HEK293 (cell line): Measurements from ENCODE around the gene OR7D2.

Experiments used
- CTCF ChIA-PET: fragments of 350-600 bp; formaldehyde crosslinking; extraction: SDS; loops from one replicate; lab custom pipeline; 2021; ENCODE audit warnings: antibody characterized with exemption; lab: Yijun Ruan, JAX
- POLR2A ChIA-PET: fragments of 300-600 bp; formaldehyde crosslinking; extraction: SDS; loops from one replicate; lab custom pipeline; 2020; ENCODE audit warnings: antibody characterized with exemption, inconsistent platforms; lab: Yijun Ruan, JAX
- H3K27ac ChIP-seq: fragments of 200-500 bp; sonication (Bioruptor generic); 2 replicates; pipeline ENCODE4 v1.5.1; 2014; ENCODE audit warnings: low read depth, low read length, control low read depth, inconsistent platforms; ENCODE audit errors: extremely low read depth
- H3K36me3 ChIP-seq, 2 experiments: fragments of 200-500 bp in 1 of 2; sonication (Bioruptor generic) in 1 of 2; 1 replicate in 1 of 2; 2 replicates in 1 of 2; pipeline ENCODE4 v1.5.1; 2014 to 2017; ENCODE audit warnings: inconsistent platforms in 2 of 2, low read length in 2 of 2; ENCODE audit not compliant: control insufficient read depth in 2 of 2, insufficient read depth in 1 of 2
- H3K4me1 ChIP-seq: fragments of 200-500 bp; sonication (Bioruptor generic); 2 replicates; pipeline ENCODE4 v1.5.1; 2014; ENCODE audit warnings: mild to moderate bottlenecking, low read length, inconsistent platforms; ENCODE audit not compliant: control insufficient read depth, insufficient read depth
- H3K4me3 ChIP-seq: 2 replicates; pipeline ENCODE4 v1.5.1; 2011; ENCODE audit warnings: low read depth, mild to moderate bottlenecking, control low read depth, low read length, moderate library complexity
- H3K9me3 ChIP-seq: fragments of 200-500 bp; sonication (Bioruptor generic); 2 replicates; pipeline ENCODE4 v1.5.1; 2014; ENCODE audit warnings: low read depth, low read length, inconsistent platforms; ENCODE audit not compliant: control insufficient read depth, insufficient read depth
- MEIS1 ChIP-seq: sonication (generic); formaldehyde crosslinking; IDR thresholded peaks from 2 replicates; pipeline ENCODE4 v1.8.1; 2022; ENCODE audit warnings: missing genetic modification reagents, mild to moderate bottlenecking, borderline replicate concordance
- RBAK ChIP-seq: fragments of 450-650 bp; formaldehyde crosslinking; IDR thresholded peaks from 2 replicates; pipeline ENCODE4 v1.5.1; 2016; ENCODE audit warnings: missing biosample characterization, missing genetic modification characterization
- SETDB1 ChIP-seq: IDR thresholded peaks from one replicate; pipeline ENCODE4 v1.6.1; 2017; ENCODE audit warnings: mild to moderate bottlenecking, low read length, moderate library complexity, mixed read lengths; ENCODE audit not compliant: insufficient read length
- TRIM28 ChIP-seq: IDR thresholded peaks from 2 replicates; pipeline ENCODE4 v1.6.1; 2011; ENCODE audit warnings: low read length, control low read depth, borderline replicate concordance
- ZBTB7A ChIP-seq: fragments of 450-650 bp; formaldehyde crosslinking; IDR thresholded peaks from 2 replicates; pipeline ENCODE4 v1.5.1; 2016; ENCODE audit warnings: low read depth, missing biosample characterization, missing genetic modification characterization
- ZNF175 ChIP-seq: fragments of 450-650 bp; formaldehyde crosslinking; IDR thresholded peaks from 2 replicates; pipeline ENCODE4 v1.5.1; 2016; ENCODE audit warnings: missing biosample characterization, missing genetic modification characterization
- ZNF239 ChIP-seq: fragments of 450-650 bp; formaldehyde crosslinking; IDR thresholded peaks from 2 replicates; pipeline ENCODE4 v1.5.1; 2016; ENCODE audit warnings: missing biosample characterization, missing genetic modification characterization
- ZNF302 ChIP-seq: fragments of 450-650 bp; formaldehyde crosslinking; IDR thresholded peaks from 2 replicates; pipeline ENCODE4 v1.5.1; 2016; ENCODE audit warnings: missing biosample characterization, missing genetic modification characterization, low read depth
- ZNF571 ChIP-seq: fragments of 450-650 bp; formaldehyde crosslinking; IDR thresholded peaks from 2 replicates; pipeline ENCODE4 v1.5.0; 2017; ENCODE audit warnings: missing biosample characterization, missing genetic modification characterization
- ZNF621 ChIP-seq: fragments of 450-650 bp; formaldehyde crosslinking; IDR thresholded peaks from 2 replicates; pipeline ENCODE4 v1.5.1; 2017; ENCODE audit warnings: missing biosample characterization, missing genetic modification characterization
- ZNF623 ChIP-seq: fragments of 450-650 bp; formaldehyde crosslinking; IDR thresholded peaks from 2 replicates; pipeline ENCODE4 v1.5.1; 2016; ENCODE audit warnings: missing biosample characterization, missing genetic modification characterization
- ZNF707 ChIP-seq: fragments of 450-650 bp; formaldehyde crosslinking; IDR thresholded peaks from 2 replicates; pipeline ENCODE4 v1.5.1; 2016; ENCODE audit warnings: missing biosample characterization, missing genetic modification characterization
- ZNF747 ChIP-seq: fragments of 450-650 bp; formaldehyde crosslinking; IDR thresholded peaks from 2 replicates; pipeline ENCODE4 v1.5.1; 2016; ENCODE audit warnings: missing biosample characterization, missing genetic modification characterization
- ZNF776 ChIP-seq: fragments of 450-650 bp; formaldehyde crosslinking; IDR thresholded peaks from 2 replicates; pipeline ENCODE4 v1.5.0; 2017; ENCODE audit warnings: missing biosample characterization, missing genetic modification characterization, borderline replicate concordance
- TF ChIP-seq, protein P1 (sequence below): fragments of 450-650 bp; formaldehyde crosslinking; IDR thresholded peaks from 2 replicates; pipeline ENCODE4 v1.5.1; 2016; ENCODE audit warnings: missing biosample characterization, missing genetic modification characterization
- TF ChIP-seq, protein P2 (sequence below): fragments of 450-650 bp; formaldehyde crosslinking; IDR thresholded peaks from 2 replicates; pipeline ENCODE4 v1.5.1; 2016; ENCODE audit warnings: missing biosample characterization, missing genetic modification characterization
- TF ChIP-seq, protein P3 (sequence below): fragments of 450-650 bp; IDR thresholded peaks from 2 replicates; pipeline ENCODE4 v1.5.1; 2018; ENCODE audit warnings: missing biosample characterization, mild to moderate bottlenecking, missing genetic modification characterization
- TF ChIP-seq, protein P4 (sequence below): fragments of 450-650 bp; formaldehyde crosslinking; IDR thresholded peaks from 2 replicates; pipeline ENCODE4 v1.5.1; 2016; ENCODE audit warnings: missing biosample characterization, missing genetic modification characterization

Gene OR7D2

DNA sequence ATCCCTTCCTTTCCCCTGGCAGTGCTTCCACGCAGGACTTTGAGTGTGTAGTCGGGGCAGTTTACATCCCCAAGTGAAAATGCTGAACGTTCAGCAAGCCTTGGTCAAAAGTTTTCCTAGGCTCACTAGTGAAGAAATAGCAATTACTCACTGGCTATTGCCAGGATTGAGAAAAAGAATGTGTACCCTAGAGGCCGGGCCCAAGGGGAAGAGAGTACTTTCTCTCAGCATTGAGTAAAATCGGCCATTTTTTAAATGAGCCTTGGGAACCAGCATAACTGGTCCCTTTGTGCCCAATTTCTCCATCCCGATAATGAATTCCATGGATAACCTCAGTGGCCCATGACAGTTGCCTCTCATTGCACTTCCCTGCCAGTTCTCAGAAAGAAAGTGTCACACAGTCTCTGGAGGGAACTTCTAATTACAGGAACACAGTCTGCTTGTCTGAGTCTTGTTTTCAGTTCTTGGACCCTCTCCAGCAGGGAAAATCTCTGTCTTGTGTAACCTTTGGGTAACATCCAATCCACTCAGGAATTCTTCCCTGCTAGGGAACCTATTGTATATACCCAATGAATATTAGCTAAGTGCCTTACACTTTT, 7.3 kb upstream of the OR7D2 start:
- ChIA-PET POLR2A (interaction anchor here (0.7 kb wide), 1 partner anchor 184 kb away, joined by 3 read pairs; no protein-coding TSS in a partner anchor), CTCF (no interaction called here)
- no peaks in the 10 kb centered on the region; the same call in 1 of the 2 replicates for H3K9me3 ChIP-seq
- no peak overlapping the region for H3K27ac ChIP-seq
- TF ChIP-seq ZBTB7A (tag by site-specific recombination) (no peak), ZNF747 (tag by site-specific recombination) (no peak)
- H3K36me3 ChIP-seq, result peaks cover 0 to 1% of the 10 kb centered on the region in 2 experiments; a peak in 2 of 3 replicates
- no peaks in the 10 kb centered on the region for H3K4me1 ChIP-seq
- H3K4me3 ChIP-seq, result no peak overlapping the region

DNA sequence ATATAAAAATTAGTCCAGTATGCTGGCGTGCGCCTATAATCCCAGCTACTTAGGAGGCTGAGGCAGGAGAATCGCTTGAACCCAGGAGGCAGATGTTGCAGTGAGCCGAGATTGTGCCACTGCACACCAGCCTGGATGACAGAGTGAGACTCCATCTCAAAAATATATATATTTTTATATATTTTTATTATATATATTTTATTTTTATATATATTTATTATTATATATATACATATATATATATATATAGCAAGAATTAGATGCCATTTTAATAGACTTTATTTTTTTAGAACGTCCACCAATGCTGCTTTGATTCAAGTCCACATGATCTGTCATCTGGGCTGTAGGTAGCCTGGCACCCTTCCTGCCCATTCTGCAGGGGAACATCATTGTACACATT, 3.5 kb upstream of the OR7D2 start:
- no peak for TF ChIP-seq ZNF776 (tag by site-specific recombination)
- TF ChIP-seq SETDB1, result no peak
- no peak for TF ChIP-seq MEIS1 (CRISPR knock-in tag)
- no peak for TF ChIP-seq ZNF571 (tag by site-specific recombination)
- TF ChIP-seq, protein P1, sequence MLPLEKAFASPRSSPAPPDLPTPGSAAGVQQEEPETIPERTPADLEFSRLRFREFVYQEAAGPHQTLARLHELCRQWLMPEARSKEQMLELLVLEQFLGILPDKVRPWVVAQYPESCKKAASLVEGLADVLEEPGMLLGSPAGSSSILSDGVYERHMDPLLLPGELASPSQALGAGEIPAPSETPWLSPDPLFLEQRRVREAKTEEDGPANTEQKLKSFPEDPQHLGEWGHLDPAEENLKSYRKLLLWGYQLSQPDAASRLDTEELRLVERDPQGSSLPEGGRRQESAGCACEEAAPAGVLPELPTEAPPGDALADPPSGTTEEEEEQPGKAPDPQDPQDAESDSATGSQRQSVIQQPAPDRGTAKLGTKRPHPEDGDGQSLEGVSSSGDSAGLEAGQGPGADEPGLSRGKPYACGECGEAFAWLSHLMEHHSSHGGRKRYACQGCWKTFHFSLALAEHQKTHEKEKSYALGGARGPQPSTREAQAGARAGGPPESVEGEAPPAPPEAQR (tag by site-specific recombination), result no peak
- no peak for TF ChIP-seq ZNF302 (tag by site-specific recombination)
- TF ChIP-seq, protein P2, sequence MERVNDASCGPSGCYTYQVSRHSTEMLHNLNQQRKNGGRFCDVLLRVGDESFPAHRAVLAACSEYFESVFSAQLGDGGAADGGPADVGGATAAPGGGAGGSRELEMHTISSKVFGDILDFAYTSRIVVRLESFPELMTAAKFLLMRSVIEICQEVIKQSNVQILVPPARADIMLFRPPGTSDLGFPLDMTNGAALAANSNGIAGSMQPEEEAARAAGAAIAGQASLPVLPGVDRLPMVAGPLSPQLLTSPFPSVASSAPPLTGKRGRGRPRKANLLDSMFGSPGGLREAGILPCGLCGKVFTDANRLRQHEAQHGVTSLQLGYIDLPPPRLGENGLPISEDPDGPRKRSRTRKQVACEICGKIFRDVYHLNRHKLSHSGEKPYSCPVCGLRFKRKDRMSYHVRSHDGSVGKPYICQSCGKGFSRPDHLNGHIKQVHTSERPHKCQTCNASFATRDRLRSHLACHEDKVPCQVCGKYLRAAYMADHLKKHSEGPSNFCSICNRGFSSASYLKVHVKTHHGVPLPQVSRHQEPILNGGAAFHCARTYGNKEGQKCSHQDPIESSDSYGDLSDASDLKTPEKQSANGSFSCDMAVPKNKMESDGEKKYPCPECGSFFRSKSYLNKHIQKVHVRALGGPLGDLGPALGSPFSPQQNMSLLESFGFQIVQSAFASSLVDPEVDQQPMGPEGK (tag by site-specific recombination), result no peak
- TF ChIP-seq ZNF707 (tag by site-specific recombination), result no peak
- TF ChIP-seq ZNF175, result no peak
- TF ChIP-seq, protein P3, sequence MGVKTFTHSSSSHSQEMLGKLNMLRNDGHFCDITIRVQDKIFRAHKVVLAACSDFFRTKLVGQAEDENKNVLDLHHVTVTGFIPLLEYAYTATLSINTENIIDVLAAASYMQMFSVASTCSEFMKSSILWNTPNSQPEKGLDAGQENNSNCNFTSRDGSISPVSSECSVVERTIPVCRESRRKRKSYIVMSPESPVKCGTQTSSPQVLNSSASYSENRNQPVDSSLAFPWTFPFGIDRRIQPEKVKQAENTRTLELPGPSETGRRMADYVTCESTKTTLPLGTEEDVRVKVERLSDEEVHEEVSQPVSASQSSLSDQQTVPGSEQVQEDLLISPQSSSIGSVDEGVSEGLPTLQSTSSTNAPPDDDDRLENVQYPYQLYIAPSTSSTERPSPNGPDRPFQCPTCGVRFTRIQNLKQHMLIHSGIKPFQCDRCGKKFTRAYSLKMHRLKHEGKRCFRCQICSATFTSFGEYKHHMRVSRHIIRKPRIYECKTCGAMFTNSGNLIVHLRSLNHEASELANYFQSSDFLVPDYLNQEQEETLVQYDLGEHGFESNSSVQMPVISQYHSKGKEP (tag by site-specific recombination), result no peak
- no peak for TF ChIP-seq RBAK (tag by site-specific recombination)
- TF ChIP-seq ZNF623 (tag by site-specific recombination), result no peak
- Histone ChIP-seq H3K4me1 (no peaks in the 10 kb centered on the region), H3K4me3 (no peak overlapping the region), H3K36me3 (no peaks in the 10 kb centered on the region; a peak in 1 of 3 replicates), H3K9me3 (no peaks in the 10 kb centered on the region; the same call in 1 of the 2 replicates), H3K27ac (no peak overlapping the region)
- POLR2A ChIA-PET, result no interaction called here
- CTCF ChIA-PET, result no interaction called here

DNA sequence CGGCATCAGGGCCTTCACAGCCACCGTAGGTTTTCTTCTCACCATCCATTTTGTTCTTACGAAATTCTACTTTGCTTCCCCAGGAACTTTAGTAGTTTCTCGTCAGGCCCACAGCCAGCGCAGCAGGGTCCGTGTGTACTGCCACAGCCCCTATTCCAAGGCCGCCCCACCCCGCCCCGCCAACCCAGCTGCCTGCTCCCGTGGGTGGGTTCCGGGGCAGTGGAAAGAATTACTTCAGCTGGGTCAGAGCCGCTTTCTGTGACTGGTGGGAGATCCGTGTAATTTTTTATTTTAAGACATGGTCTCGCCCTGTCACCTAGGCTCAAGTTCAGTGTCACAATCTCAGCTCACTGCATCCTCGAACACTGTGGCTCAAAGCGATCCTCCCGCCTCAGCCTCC, 4.2 kb downstream of the OR7D2 start:
- no peaks in the 10 kb centered on the region for H3K36me3 ChIP-seq
- H3K9me3 ChIP-seq, result no peaks in the 10 kb centered on the region
- POLR2A ChIA-PET, result no interaction called here
- CTCF ChIA-PET, result no interaction called here
- H3K27ac ChIP-seq, result no peak overlapping the region
- H3K4me1 ChIP-seq, result no peaks in the 10 kb centered on the region
- TF ChIP-seq ZNF621, result no peak
- TF ChIP-seq TRIM28, result no peak
- TF ChIP-seq, protein P4, sequence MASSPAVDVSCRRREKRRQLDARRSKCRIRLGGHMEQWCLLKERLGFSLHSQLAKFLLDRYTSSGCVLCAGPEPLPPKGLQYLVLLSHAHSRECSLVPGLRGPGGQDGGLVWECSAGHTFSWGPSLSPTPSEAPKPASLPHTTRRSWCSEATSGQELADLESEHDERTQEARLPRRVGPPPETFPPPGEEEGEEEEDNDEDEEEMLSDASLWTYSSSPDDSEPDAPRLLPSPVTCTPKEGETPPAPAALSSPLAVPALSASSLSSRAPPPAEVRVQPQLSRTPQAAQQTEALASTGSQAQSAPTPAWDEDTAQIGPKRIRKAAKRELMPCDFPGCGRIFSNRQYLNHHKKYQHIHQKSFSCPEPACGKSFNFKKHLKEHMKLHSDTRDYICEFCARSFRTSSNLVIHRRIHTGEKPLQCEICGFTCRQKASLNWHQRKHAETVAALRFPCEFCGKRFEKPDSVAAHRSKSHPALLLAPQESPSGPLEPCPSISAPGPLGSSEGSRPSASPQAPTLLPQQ (tag by site-specific recombination), result no peak
- TF ChIP-seq ZNF239 (tag by site-specific recombination), result no peak
- H3K4me3 ChIP-seq, result no peak overlapping the region
